ENCODE data around the gene NDE1.

- TF ChIP-seq YY1 (IDR thresholded peaks at IDR 0.05; ENCODE audit: borderline replicate concordance in 1 of 3, control insufficient read depth in 1 of 3, extremely low read depth in 1 of 3, insufficient read depth in 3 of 3, insufficient read length in 1 of 3, insufficient replicate concordance in 2 of 3, low read depth in 1 of 3, low read length in 2 of 3): no peak
- TF ChIP-seq CEBPG (CRISPR knock-in tag; IDR thresholded peaks at IDR 0.05): no peak
- no peak for TF ChIP-seq CEBPG (tag; conservative IDR thresholded peaks at IDR 0.05 in 1 of 2, IDR thresholded peaks at IDR 0.05 in 1 of 2)
- no peak for TF ChIP-seq SIX5 (IDR thresholded peaks at IDR 0.05; ENCODE audit: borderline replicate concordance in 1 of 2, insufficient read depth in 1 of 2, low read depth in 1 of 2, low read length in 2 of 2)
- no peak for TF ChIP-seq SMARCA4 (IDR thresholded peaks at IDR 0.05)
- no peak for TF ChIP-seq ZNF507 (tag; conservative IDR thresholded peaks at IDR 0.05)
- no peak for TF ChIP-seq ZNF3 (CRISPR knock-in tag; IDR thresholded peaks at IDR 0.05)
- TF ChIP-seq, protein P1, sequence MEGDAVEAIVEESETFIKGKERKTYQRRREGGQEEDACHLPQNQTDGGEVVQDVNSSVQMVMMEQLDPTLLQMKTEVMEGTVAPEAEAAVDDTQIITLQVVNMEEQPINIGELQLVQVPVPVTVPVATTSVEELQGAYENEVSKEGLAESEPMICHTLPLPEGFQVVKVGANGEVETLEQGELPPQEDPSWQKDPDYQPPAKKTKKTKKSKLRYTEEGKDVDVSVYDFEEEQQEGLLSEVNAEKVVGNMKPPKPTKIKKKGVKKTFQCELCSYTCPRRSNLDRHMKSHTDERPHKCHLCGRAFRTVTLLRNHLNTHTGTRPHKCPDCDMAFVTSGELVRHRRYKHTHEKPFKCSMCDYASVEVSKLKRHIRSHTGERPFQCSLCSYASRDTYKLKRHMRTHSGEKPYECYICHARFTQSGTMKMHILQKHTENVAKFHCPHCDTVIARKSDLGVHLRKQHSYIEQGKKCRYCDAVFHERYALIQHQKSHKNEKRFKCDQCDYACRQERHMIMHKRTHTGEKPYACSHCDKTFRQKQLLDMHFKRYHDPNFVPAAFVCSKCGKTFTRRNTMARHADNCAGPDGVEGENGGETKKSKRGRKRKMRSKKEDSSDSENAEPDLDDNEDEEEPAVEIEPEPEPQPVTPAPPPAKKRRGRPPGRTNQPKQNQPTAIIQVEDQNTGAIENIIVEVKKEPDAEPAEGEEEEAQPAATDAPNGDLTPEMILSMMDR (IDR thresholded peaks at IDR 0.05 in 2 of 3, conservative IDR thresholded peaks at IDR 0.05 in 1 of 3; ENCODE audit: insufficient read depth in 2 of 3, low read depth in 1 of 3, low read length in 3 of 3): no peak
- no peak for TF ChIP-seq ZBTB17 (CRISPR knock-in tag; IDR thresholded peaks at IDR 0.05)
- no peak for TF ChIP-seq SIN3A (IDR thresholded peaks at IDR 0.05; ENCODE audit: borderline replicate concordance in 2 of 2, control insufficient read depth in 1 of 2, low read depth in 2 of 2, low read length in 2 of 2)
- TF ChIP-seq ZNF253 (CRISPR knock-in tag; conservative IDR thresholded peaks at IDR 0.05): no peak
- TF ChIP-seq REST (IDR thresholded peaks at IDR 0.05; ENCODE audit: borderline replicate concordance): no peak
- no peak for TF ChIP-seq REST (CRISPR knock-in tag; IDR thresholded peaks at IDR 0.05; ENCODE audit: low read depth)
- TF ChIP-seq POU5F1 (IDR thresholded peaks at IDR 0.05; ENCODE audit: borderline replicate concordance, low read depth, low read length, partially characterized antibody): no peak
- TF ChIP-seq RFX5 (IDR thresholded peaks at IDR 0.05; ENCODE audit: low read depth, low read length): no peak
These were observed 36.2 kb downstream of the NDE1 start for GRCh38 chr16:15686287-15686686.
